GM12878 (cell line): ENCODE measurements around the gene STK4. TPM values are rescaled to one million over a fixed set of nuclear protein-coding genes. Genes with fewer than 3 reads are reported as not detected.
A peak's percentile ranks its signal among the peaks of the same experiment; 100 is the strongest.

Source experiments
- ATF7 ChIP-seq: fragments of 450-650 bp; IDR thresholded peaks from 2 replicates; pipeline ENCODE4 v1.6.1; 2016; ENCODE audit warnings: low read depth, mild to moderate bottlenecking
- BACH1 ChIP-seq: fragments of 450-650 bp; IDR thresholded peaks from 2 replicates; pipeline ENCODE4 v1.6.1; 2017; ENCODE audit warnings: mild to moderate bottlenecking, borderline replicate concordance
- DPF2 ChIP-seq: fragments of 450-650 bp; IDR thresholded peaks from 2 replicates; pipeline ENCODE4 v1.6.1; 2017; ENCODE audit warnings: mild to moderate bottlenecking
- EGR1 ChIP-seq, 2 experiments: IDR thresholded peaks; 1 replicate in 1 of 2; 2 replicates in 1 of 2; pipeline ENCODE4 v1.6.1; 2011 to 2012; ENCODE audit warnings: low read depth in 2 of 2, low read length in 2 of 2, borderline replicate concordance in 1 of 2, mild to moderate bottlenecking in 1 of 2, moderate library complexity in 1 of 2
- GATAD2B ChIP-seq: fragments of 450-650 bp; conservative IDR thresholded peaks from 2 replicates; pipeline ENCODE4 v1.6.1; 2017; ENCODE audit warnings: low read depth, mild to moderate bottlenecking, moderate library complexity
- HDAC6 ChIP-seq: fragments of 200-600 bp; sonication (generic); IDR thresholded peaks from one replicate; pipeline ENCODE4 v1.8.0; 2017; ENCODE audit warnings: antibody characterized with exemption; ENCODE audit not compliant: unreplicated experiment
- JUND ChIP-seq: IDR thresholded peaks from 2 replicates; pipeline ENCODE4 v1.6.1; 2012; ENCODE audit warnings: low read depth, mild to moderate bottlenecking, low read length, improper control_type of control experiment, moderate library complexity
- LARP7 ChIP-seq: fragments of 450-650 bp; IDR thresholded peaks from 2 replicates; pipeline ENCODE4 v1.6.1; 2017; ENCODE audit warnings: mild to moderate bottlenecking
- NKRF ChIP-seq: fragments of 450-650 bp; conservative IDR thresholded peaks from 2 replicates; pipeline ENCODE4 v1.6.1; 2017; ENCODE audit warnings: mild to moderate bottlenecking, moderate library complexity
- PML ChIP-seq: IDR thresholded peaks from 2 replicates; pipeline ENCODE4 v1.6.1; 2012; ENCODE audit warnings: low read length, inconsistent platforms
- POLR2A ChIP-seq: IDR thresholded peaks from 2 replicates; pipeline ENCODE4 v1.6.1; 2011; ENCODE audit warnings: low read depth, mild to moderate bottlenecking, low read length
- RAD21 ChIP-seq: IDR thresholded peaks from 2 replicates; pipeline ENCODE4 v1.6.1; 2011; ENCODE audit warnings: mild to moderate bottlenecking, low read depth, low read length, moderate library complexity; ENCODE audit not compliant: insufficient read depth
- SP1 ChIP-seq: IDR thresholded peaks from one replicate; pipeline ENCODE4 v1.6.1; 2011; ENCODE audit warnings: low read depth, low read length
- SPI1 ChIP-seq: IDR thresholded peaks from 2 replicates; pipeline ENCODE4 v1.6.1; 2011; ENCODE audit warnings: low read depth, mild to moderate bottlenecking, low read length, moderate library complexity, borderline replicate concordance; ENCODE audit not compliant: insufficient read depth
- STAT3 ChIP-seq: IDR thresholded peaks from 2 replicates; pipeline ENCODE4 v1.6.1; 2011; ENCODE audit warnings: low read depth, low read length, improper control_type of control experiment
- YBX1 ChIP-seq: fragments of 450-650 bp; IDR thresholded peaks from 2 replicates; pipeline ENCODE4 v1.6.1; 2016; ENCODE audit warnings: antibody characterized with exemption
- ZBED1 ChIP-seq: IDR thresholded peaks from 2 replicates; pipeline ENCODE4 v1.6.1; 2016; ENCODE audit warnings: borderline replicate concordance
- ZNF207 ChIP-seq: fragments of 450-650 bp; IDR thresholded peaks from 2 replicates; pipeline ENCODE4 v1.6.1; 2014; ENCODE audit warnings: antibody characterized with exemption, mild to moderate bottlenecking, borderline replicate concordance
- ZNF622 ChIP-seq: fragments of 450-650 bp; IDR thresholded peaks from 2 replicates; pipeline ENCODE4 v1.6.1; 2017; ENCODE audit warnings: mild to moderate bottlenecking, inconsistent platforms
- ZNF687 ChIP-seq: fragments of 450-650 bp; IDR thresholded peaks from 2 replicates; pipeline ENCODE4 v1.6.1; 2017; ENCODE audit warnings: mild to moderate bottlenecking, moderate library complexity
- polyA plus RNA-seq, 11 experiments: library from polyadenylated mRNA; depleted of rRNA in 4 of 11; unstranded in 6 of 11; stranded (reverse) in 5 of 11; fragments of >200 nt; fragmentation: Nextera tagmentation in 4 of 11; fragmentation: Illumina TruSeq in 1 of 11; extraction: Ambion mirVana in 4 of 11; extraction: Trizol in 1 of 11; gene quantifications; 1 replicate in 1 of 11; 2 replicates in 10 of 11; pipeline versions ENCODE4 v1.2.1 to v1.2.3, GENCODE V29; 2011 to 2016; ENCODE audit warnings: inconsistent platforms in 2 of 11, missing spikeins in 2 of 11, low read depth in 1 of 11
- total RNA-seq, 4 experiments: library from RNA; depleted of rRNA in 3 of 4; stranded (reverse); fragments of >200 nt in 3 of 4; fragmentation: Illumina TruSeq in 1 of 4; extraction: Trizol in 1 of 4; gene quantifications; 2 replicates each; pipeline versions ENCODE4 v1.2.1 to v1.2.3, GENCODE V29; 2013 to 2021
- TF ChIP-seq, protein P1 (sequence below): fragments of 450-650 bp; IDR thresholded peaks from 2 replicates; pipeline ENCODE4 v1.6.1; 2018; ENCODE audit warnings: borderline replicate concordance, mild to moderate bottlenecking; ENCODE audit not compliant: partially characterized antibody

STK4 gene
- total and polyA plus RNA-seq, 10 of the 15 experiments (the other 5 are each of a cell fraction or from before 2014, with no cell fraction given): 24.0 to 135 (median 89.7) TPM

DNA sequence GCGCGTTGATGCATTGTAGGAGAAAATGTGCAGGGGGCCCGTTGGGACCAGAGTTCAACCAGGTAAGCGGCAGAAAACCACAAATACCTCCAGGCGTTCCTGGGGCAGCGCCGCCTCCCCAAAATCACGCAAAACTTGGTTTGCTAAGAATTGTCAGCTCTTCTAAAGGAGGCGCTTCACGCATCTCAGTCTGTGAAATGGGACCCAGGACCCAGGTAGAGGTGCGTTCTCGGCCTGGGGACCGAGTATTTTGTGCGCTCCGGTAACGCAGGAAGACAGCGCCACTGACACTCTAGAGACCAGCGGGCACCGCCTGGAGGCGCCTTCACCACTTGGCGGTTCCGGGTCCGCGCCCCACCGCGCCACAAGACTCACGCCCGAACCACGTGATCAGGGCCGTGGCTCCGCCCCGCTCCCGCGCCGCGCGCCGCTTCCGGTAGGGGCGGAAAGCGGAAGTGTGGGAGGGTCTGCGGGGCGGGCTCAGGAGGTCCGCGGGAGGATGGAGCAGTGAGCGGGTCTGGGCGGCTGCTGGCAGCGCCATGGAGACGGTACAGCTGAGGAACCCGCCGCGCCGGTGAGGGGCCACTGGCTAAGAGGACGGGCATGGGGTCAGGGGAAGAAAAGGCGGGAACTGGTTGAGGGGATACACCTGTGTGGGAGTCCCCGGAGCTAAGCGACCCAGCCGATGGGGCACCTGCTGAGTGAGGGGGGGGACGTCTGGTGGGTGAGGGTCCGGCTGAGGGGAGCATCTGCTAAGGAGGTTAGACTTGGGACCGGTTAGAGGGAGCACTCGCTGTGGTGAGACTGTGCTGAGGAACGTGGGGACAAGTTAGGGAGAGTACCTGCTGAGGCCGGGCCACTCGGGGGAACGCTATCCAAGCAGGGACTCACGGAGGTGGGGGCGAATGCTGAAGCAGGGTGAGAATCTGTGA lies at the start of gene STK4 (continued):
- peak; percentile 77 for TF ChIP-seq DPF2
- no peak for TF ChIP-seq HDAC6
- peak; percentile 49 for TF ChIP-seq SP1
- TF ChIP-seq EGR1 (IDR thresholded peaks at IDR 0.05; ENCODE audit: borderline replicate concordance in 1 of 2, low read depth in 2 of 2, low read length in 2 of 2): peak in 1 of 2 experiments; percentile 79; a peak in 2 of 3 replicates
- peak; percentile 94 for TF ChIP-seq GATAD2B
- peak; percentile 95 for TF ChIP-seq SPI1
- TF ChIP-seq BACH1: peak; percentile 45; the same call in 1 of the 2 replicates
- no peak for TF ChIP-seq JUND
- 0 out of 2 replicates have a peak, but pooled peaks have one; percentile 13 for TF ChIP-seq LARP7
- 0 out of 2 replicates have a peak, but pooled peaks have one; percentile 22 for TF ChIP-seq ZNF207
- TF ChIP-seq RAD21: peak; percentile 45
- TF ChIP-seq STAT3: no peak
- peak; percentile 89 for TF ChIP-seq PML
- TF ChIP-seq NKRF: peak; percentile 73
- TF ChIP-seq ZBED1: no peak; the same call in 1 of the 2 replicates
- no peak for TF ChIP-seq YBX1
- TF ChIP-seq, protein P1, sequence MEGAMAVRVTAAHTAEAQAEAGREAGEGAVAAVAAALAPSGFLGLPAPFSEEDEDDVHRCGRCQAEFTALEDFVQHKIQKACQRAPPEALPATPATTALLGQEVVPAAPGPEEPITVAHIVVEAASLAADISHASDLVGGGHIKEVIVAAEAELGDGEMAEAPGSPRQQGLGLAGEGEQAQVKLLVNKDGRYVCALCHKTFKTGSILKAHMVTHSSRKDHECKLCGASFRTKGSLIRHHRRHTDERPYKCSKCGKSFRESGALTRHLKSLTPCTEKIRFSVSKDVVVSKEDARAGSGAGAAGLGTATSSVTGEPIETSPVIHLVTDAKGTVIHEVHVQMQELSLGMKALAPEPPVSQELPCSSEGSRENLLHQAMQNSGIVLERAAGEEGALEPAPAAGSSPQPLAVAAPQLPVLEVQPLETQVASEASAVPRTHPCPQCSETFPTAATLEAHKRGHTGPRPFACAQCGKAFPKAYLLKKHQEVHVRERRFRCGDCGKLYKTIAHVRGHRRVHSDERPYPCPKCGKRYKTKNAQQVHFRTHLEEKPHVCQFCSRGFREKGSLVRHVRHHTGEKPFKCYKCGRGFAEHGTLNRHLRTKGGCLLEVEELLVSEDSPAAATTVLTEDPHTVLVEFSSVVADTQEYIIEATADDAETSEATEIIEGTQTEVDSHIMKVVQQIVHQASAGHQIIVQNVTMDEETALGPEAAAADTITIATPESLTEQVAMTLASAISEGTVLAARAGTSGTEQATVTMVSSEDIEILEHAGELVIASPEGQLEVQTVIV: peak; percentile 91
- TF ChIP-seq POLR2A: peak; percentile 95
- peak; percentile 67; the same call in 1 of the 2 replicates for TF ChIP-seq ZNF687
- TF ChIP-seq ZNF622: no peak
- no peak for TF ChIP-seq ATF7
